ENCODE results near the gene CFAP57.
A peak's percentile ranks its signal among the peaks of the same experiment; 100 is the strongest.

Gene CFAP57

GRCh38 chr1:43217747-43218146 is 45.6 kb downstream of the CFAP57 start:
- ATAC-seq (replicated peaks; ENCODE audit: extremely low read depth, poor library complexity, severe bottlenecking) (no peak), DNase-seq (ENCODE audit: low spot score in 2 of 2) (no peak)
- Mint-ChIP-seq H3K27me3 (peaks cover 42% of the 10 kb centered on the region), H3K4me1 (no peaks in the 10 kb centered on the region), H3K27ac (ENCODE audit: low read depth) (no peak overlapping the region), H3K36me3 (ENCODE audit: insufficient read depth) (no peaks in the 10 kb centered on the region), H3K9me3 (no peaks in the 10 kb centered on the region), H3K4me3 (no peak overlapping the region)

- no peak overlapping the region for H3K27ac Mint-ChIP-seq (ENCODE audit: low read depth)
These were observed 49.0 kb downstream of the CFAP57 start for GRCh38 chr1:43220905-43221778.

GRCh38 chr1:43221797-43222196 is 49.7 kb downstream of the CFAP57 start:
- no peak overlapping the region for H3K27ac Mint-ChIP-seq (ENCODE audit: low read depth)
- H3K27me3 Mint-ChIP-seq, result peaks cover 17% of the 10 kb centered on the region
- no peaks in the 10 kb centered on the region for H3K9me3 Mint-ChIP-seq
- ATAC-seq (replicated peaks; ENCODE audit: extremely low read depth, poor library complexity, severe bottlenecking), result no peak
- H3K36me3 Mint-ChIP-seq (ENCODE audit: insufficient read depth), result no peaks in the 10 kb centered on the region
- DNase-seq (ENCODE audit: low spot score in 2 of 2), result no peak
- H3K4me3 Mint-ChIP-seq, result no peak overlapping the region
- peaks cover 2% of the 10 kb centered on the region for H3K4me1 Mint-ChIP-seq

More at GRCh38 chr1:43220905-43221778, 49.0 kb downstream of the CFAP57 start:
- H3K27me3 Mint-ChIP-seq, result peaks cover 24% of the 10 kb centered on the region
- H3K36me3 Mint-ChIP-seq (ENCODE audit: insufficient read depth), result no peaks in the 10 kb centered on the region
- DNase-seq (ENCODE audit: low spot score in 2 of 2) (no peak), ATAC-seq (replicated peaks; ENCODE audit: extremely low read depth, poor library complexity, severe bottlenecking) (no peak)
- H3K9me3 Mint-ChIP-seq, result no peaks in the 10 kb centered on the region
- H3K4me3 Mint-ChIP-seq, result no peak overlapping the region
- no peaks in the 10 kb centered on the region for H3K4me1 Mint-ChIP-seq

GRCh38 chr1:43222879-43223278 is 50.7 kb downstream of the CFAP57 start:
- Mint-ChIP-seq H3K27ac (ENCODE audit: low read depth) (no peak overlapping the region), H3K27me3 (peaks cover 13% of the 10 kb centered on the region), H3K36me3 (ENCODE audit: insufficient read depth) (no peaks in the 10 kb centered on the region), H3K9me3 (no peaks in the 10 kb centered on the region), H3K4me1 (peaks cover 10% of the 10 kb centered on the region), H3K4me3 (no peak overlapping the region)
- DNase-seq (ENCODE audit: low spot score in 2 of 2), result no peak
- ATAC-seq (replicated peaks; ENCODE audit: extremely low read depth, poor library complexity, severe bottlenecking), result no peak

GRCh38 chr1:43225168-43225567 is 53.0 kb downstream of the CFAP57 start:
- DNase-seq (ENCODE audit: low spot score in 2 of 2) (no peak), ATAC-seq (replicated peaks; ENCODE audit: extremely low read depth, poor library complexity, severe bottlenecking) (no peak)
- no peak overlapping the region for H3K27ac Mint-ChIP-seq (ENCODE audit: low read depth)
- H3K4me1 Mint-ChIP-seq, result peaks cover 10% of the 10 kb centered on the region
- H3K4me3 Mint-ChIP-seq, result no peak overlapping the region
- no peaks in the 10 kb centered on the region for H3K9me3 Mint-ChIP-seq
- H3K36me3 Mint-ChIP-seq (ENCODE audit: insufficient read depth), result no peaks in the 10 kb centered on the region
- peaks cover 22% of the 10 kb centered on the region for H3K27me3 Mint-ChIP-seq

- DNase-seq (ENCODE audit: low spot score in 2 of 2) (peak; percentile 56 to 78), ATAC-seq (replicated peaks; ENCODE audit: extremely low read depth, poor library complexity, severe bottlenecking) (peak; percentile 70)
- H3K4me1 Mint-ChIP-seq, result peaks cover 10% of the 10 kb centered on the region
- peaks cover 22% of the 10 kb centered on the region for H3K27me3 Mint-ChIP-seq
- H3K4me3 Mint-ChIP-seq, result no peak overlapping the region
- no peaks in the 10 kb centered on the region for H3K36me3 Mint-ChIP-seq (ENCODE audit: insufficient read depth)
- H3K27ac Mint-ChIP-seq (ENCODE audit: low read depth), result no peak overlapping the region
- no peaks in the 10 kb centered on the region for H3K9me3 Mint-ChIP-seq
These were observed 55.1 kb downstream of the CFAP57 start for GRCh38 chr1:43227143-43227764.

GRCh38 chr1:43229826-43230780 is 58.0 kb downstream of the CFAP57 start:
- no peaks in the 10 kb centered on the region for H3K9me3 Mint-ChIP-seq
- H3K4me3 Mint-ChIP-seq, result no peak overlapping the region
- H3K27ac Mint-ChIP-seq (ENCODE audit: low read depth), result no peak overlapping the region
- H3K4me1 Mint-ChIP-seq, result peaks cover 10% of the 10 kb centered on the region
- peaks cover 29% of the 10 kb centered on the region for H3K27me3 Mint-ChIP-seq
- DNase-seq (ENCODE audit: low spot score in 2 of 2), result no peak
- no peak for ATAC-seq (replicated peaks; ENCODE audit: extremely low read depth, poor library complexity, severe bottlenecking)
- H3K36me3 Mint-ChIP-seq (ENCODE audit: insufficient read depth), result no peaks in the 10 kb centered on the region

GRCh38 chr1:43232074-43232473 is 59.9 kb downstream of the CFAP57 start:
- ATAC-seq (replicated peaks; ENCODE audit: extremely low read depth, poor library complexity, severe bottlenecking), result no peak
- no peaks in the 10 kb centered on the region for H3K9me3 Mint-ChIP-seq
- H3K27me3 Mint-ChIP-seq, result peaks cover 33% of the 10 kb centered on the region
- DNase-seq (ENCODE audit: low spot score in 2 of 2), result no peak
- H3K4me1 Mint-ChIP-seq, result peaks cover 5% of the 10 kb centered on the region
- H3K36me3 Mint-ChIP-seq (ENCODE audit: insufficient read depth), result no peaks in the 10 kb centered on the region
- no peak overlapping the region for H3K27ac Mint-ChIP-seq (ENCODE audit: low read depth)
- H3K4me3 Mint-ChIP-seq, result no peak overlapping the region

- Mint-ChIP-seq H3K4me3 (no peak overlapping the region), H3K27me3 (peaks cover 30% of the 10 kb centered on the region), H3K27ac (ENCODE audit: low read depth) (no peak overlapping the region), H3K36me3 (ENCODE audit: insufficient read depth) (no peaks in the 10 kb centered on the region), H3K9me3 (no peaks in the 10 kb centered on the region), H3K4me1 (peaks cover under 1% of the 10 kb centered on the region)
- DNase-seq (ENCODE audit: low spot score in 2 of 2) (no peak), ATAC-seq (replicated peaks; ENCODE audit: extremely low read depth, poor library complexity, severe bottlenecking) (no peak)
These were observed 60.4 kb downstream of the CFAP57 start for GRCh38 chr1:43232482-43232881.

- H3K9me3 Mint-ChIP-seq, result no peaks in the 10 kb centered on the region
- ATAC-seq (replicated peaks; ENCODE audit: extremely low read depth, poor library complexity, severe bottlenecking), result no peak
- DNase-seq (ENCODE audit: low spot score in 2 of 2), result no peak
These were observed 61.5 kb downstream of the CFAP57 start for GRCh38 chr1:43233631-43234030.

GRCh38 chr1:43234267-43234666 is 62.1 kb downstream of the CFAP57 start:
- DNase-seq (ENCODE audit: low spot score in 2 of 2) (no peak), ATAC-seq (replicated peaks; ENCODE audit: extremely low read depth, poor library complexity, severe bottlenecking) (no peak)
- Mint-ChIP-seq H3K36me3 (ENCODE audit: insufficient read depth) (no peaks in the 10 kb centered on the region), H3K9me3 (no peaks in the 10 kb centered on the region), H3K27me3 (peaks cover 16% of the 10 kb centered on the region), H3K27ac (ENCODE audit: low read depth) (no peak overlapping the region), H3K4me1 (no peaks in the 10 kb centered on the region), H3K4me3 (no peak overlapping the region)

More at GRCh38 chr1:43233631-43234030, 61.5 kb downstream of the CFAP57 start:
- H3K4me3 Mint-ChIP-seq, result no peak overlapping the region
- H3K4me1 Mint-ChIP-seq, result no peaks in the 10 kb centered on the region
- H3K27me3 Mint-ChIP-seq, result peaks cover 19% of the 10 kb centered on the region
- H3K27ac Mint-ChIP-seq (ENCODE audit: low read depth), result no peak overlapping the region
- H3K36me3 Mint-ChIP-seq (ENCODE audit: insufficient read depth), result no peaks in the 10 kb centered on the region

- H3K27me3 Mint-ChIP-seq, result peaks cover 11% of the 10 kb centered on the region
- H3K9me3 Mint-ChIP-seq, result no peaks in the 10 kb centered on the region
- no peaks in the 10 kb centered on the region for H3K4me1 Mint-ChIP-seq
- H3K36me3 Mint-ChIP-seq (ENCODE audit: insufficient read depth), result no peaks in the 10 kb centered on the region
- H3K27ac Mint-ChIP-seq (ENCODE audit: low read depth), result no peak overlapping the region
- ATAC-seq (replicated peaks; ENCODE audit: extremely low read depth, poor library complexity, severe bottlenecking) (no peak), DNase-seq (ENCODE audit: low spot score in 2 of 2) (no peak)
- H3K4me3 Mint-ChIP-seq, result no peak overlapping the region
These were observed 62.9 kb downstream of the CFAP57 start for GRCh38 chr1:43235040-43235439.

Measured in central memory CD8-positive, alpha-beta T cell (primary cell).